ENCODE measurements around the gene STEAP3.

GRCh38 chr2:119266091-119266589 is 42.5 kb downstream of the STEAP3 start:
- TF ChIP-seq CTCF (IDR thresholded peaks at IDR 0.05) = no peak
- TF ChIP-seq POLR2AphosphoS5 (IDR thresholded peaks at IDR 0.05) = no peak
- no peak for TF ChIP-seq POLR2A (IDR thresholded peaks at IDR 0.05)

Data from suprapubic skin (tissue), 4 donors.